Measurements from ENCODE around the gene BLMH.

The BLMH gene

DNA sequence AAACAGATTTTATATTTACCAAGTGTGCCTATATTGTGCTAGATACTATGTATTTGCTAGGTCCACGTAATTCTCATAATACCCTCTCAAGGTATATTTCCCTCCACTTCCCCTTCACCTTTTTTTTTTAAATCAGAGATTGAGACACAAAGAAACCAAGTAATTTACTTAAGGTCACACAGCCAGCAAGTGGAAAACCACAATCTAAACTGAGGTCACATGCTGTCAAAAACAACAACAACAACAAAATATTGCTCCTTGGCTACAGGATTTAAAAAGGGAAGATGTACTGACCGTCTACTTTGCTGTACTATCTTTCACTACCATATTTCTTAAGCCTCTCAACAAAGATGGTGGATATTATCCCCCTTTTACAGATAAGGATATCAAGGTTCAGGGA lies 15.8 kb downstream of the BLMH start:
- no peak for TF ChIP-seq CTCF (IDR thresholded peaks at IDR 0.05; ENCODE audit: low read depth, low read length)
- no peak for DNase-seq (ENCODE audit: low read depth in 2 of 2)
- H3K4me3 ChIP-seq (replicated peaks in 1 of 2; ENCODE audit: low read depth in 2 of 2, low read length in 2 of 2): no peak overlapping the region

- no peak for TF ChIP-seq CTCF (IDR thresholded peaks at IDR 0.05; ENCODE audit: low read depth, low read length)
- no peak overlapping the region for H3K4me3 ChIP-seq (replicated peaks in 1 of 2; ENCODE audit: low read depth in 2 of 2, low read length in 2 of 2)
- DNase-seq (ENCODE audit: low read depth in 2 of 2): no peak
These were observed 16.9 kb downstream of the BLMH start for GRCh38 chr17:30274887-30275286.

- H3K4me3 ChIP-seq (replicated peaks in 1 of 2; ENCODE audit: low read depth in 2 of 2, low read length in 2 of 2): no peak overlapping the region
- DNase-seq (ENCODE audit: low read depth in 2 of 2): peak in 1 of 2 donors; percentile 49
- TF ChIP-seq CTCF (IDR thresholded peaks at IDR 0.05; ENCODE audit: low read depth, low read length): no peak
These were observed 18.4 kb downstream of the BLMH start for GRCh38 chr17:30273373-30273772.

DNA sequence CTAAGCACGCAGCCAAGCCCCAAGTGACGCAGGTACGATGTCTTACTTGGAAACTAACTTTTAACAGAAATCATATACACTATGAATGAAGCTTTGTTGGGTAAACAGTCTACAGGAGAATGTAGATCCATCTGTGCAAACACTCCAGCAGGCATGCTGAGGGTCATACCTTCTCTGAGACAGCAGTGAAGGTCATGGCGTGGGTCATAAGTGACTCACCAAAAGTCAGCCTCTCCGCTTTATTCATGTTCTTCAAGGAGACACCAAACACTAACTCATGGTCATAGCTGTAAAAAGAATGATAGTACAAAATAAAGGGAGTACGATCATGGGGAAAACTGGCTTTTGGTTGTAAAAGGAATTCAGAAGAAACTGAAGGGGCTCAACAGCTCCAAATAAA lies 20.6 kb downstream of the BLMH start:
- no peak overlapping the region for H3K4me3 ChIP-seq (replicated peaks in 1 of 2; ENCODE audit: low read depth in 2 of 2, low read length in 2 of 2)
- TF ChIP-seq CTCF (IDR thresholded peaks at IDR 0.05; ENCODE audit: low read depth, low read length): no peak
- peak in 1 of 2 donors; percentile 71 for DNase-seq (ENCODE audit: low read depth in 2 of 2)

- no peak for TF ChIP-seq CTCF (IDR thresholded peaks at IDR 0.05; ENCODE audit: low read depth, low read length)
- DNase-seq (ENCODE audit: low read depth in 2 of 2): peak; percentile 37 to 51
- H3K4me3 ChIP-seq (replicated peaks in 1 of 2; ENCODE audit: low read depth in 2 of 2, low read length in 2 of 2): no peak overlapping the region
These were observed 24.1 kb downstream of the BLMH start for GRCh38 chr17:30267625-30268024.

DNA sequence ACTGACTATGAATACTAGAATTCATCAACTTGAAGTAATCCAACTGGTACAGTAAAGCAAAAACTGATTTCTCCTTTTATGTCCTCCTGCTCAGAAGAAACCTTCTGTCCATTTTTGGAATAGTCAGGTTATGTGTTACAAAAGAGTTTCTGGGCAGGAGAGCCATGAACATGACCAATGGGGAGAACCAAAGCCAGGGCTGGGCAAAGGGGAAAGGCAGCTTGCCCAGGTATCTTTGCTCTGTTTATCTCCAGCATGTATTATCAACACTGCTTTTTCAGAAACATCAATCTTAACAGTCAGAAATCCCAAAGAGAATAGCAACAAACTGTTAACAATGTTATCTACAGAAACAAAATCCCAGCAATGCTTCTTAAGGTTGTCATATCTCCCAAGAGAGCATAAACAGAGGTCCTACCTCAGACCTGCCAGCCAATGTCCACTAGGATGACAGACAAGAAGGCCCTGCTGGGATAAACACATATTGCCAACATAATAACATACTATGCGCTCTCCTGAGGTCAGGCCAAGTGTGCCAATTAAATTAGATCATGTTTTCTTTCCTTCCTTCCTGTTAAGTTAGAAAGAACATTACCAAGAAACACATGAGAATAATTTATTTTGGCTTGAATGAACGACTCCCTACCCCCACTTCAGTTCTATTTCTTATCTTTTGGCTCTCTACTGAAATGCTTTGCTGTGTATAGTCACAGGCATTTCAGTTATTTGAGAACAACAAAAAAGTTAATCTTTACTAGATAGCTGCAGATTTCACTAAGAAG lies 28.0 kb downstream of the BLMH start:
- H3K4me3 ChIP-seq (replicated peaks in 1 of 2; ENCODE audit: low read depth in 2 of 2, low read length in 2 of 2): no peak overlapping the region
- DNase-seq (ENCODE audit: low read depth in 2 of 2): peak; percentile 61 to 91
- TF ChIP-seq CTCF (IDR thresholded peaks at IDR 0.05; ENCODE audit: low read depth, low read length): no peak

All from cardiac fibroblast (primary cell).